Panc1 (cell line): Measurements from ENCODE around the gene TBPL2. TPM values are rescaled to one million over a fixed set of nuclear protein-coding genes. Genes with fewer than 3 reads are reported as not detected.

Experiments
- ATAC-seq: fragments of 200-7000 bp; cut with Tn5 transposase; 2 replicates; pipeline ENCODE4 v1.9.1; 2020; ENCODE audit warnings: mild to moderate bottlenecking, moderate library complexity
- Bru-seq: library from RNA; stranded (reverse); fragments of 400-500 nt; gene quantifications from one replicate; lab custom pipeline; 2021; lab: Mats Ljungman, UMichigan
- BruChase-seq, 2 experiments: library from RNA; stranded (reverse); fragments of 400-500 nt; gene quantifications; one replicate each; lab custom pipeline; 2021; lab: Mats Ljungman, UMichigan
- BruUV-seq: library from RNA; stranded (reverse); fragments of 400-500 nt; replicated peaks from 2 replicates; lab custom pipeline; 2021; lab: Mats Ljungman, UMichigan
- CTCF ChIA-PET: fragments of 300-600 bp; sonication (Branson Sonifier 250); formaldehyde crosslinking; loops from one replicate; lab custom pipeline; 2022; ENCODE audit warnings: antibody characterized with exemption; lab: Charles Lee
- POLR2A ChIA-PET: fragments of 300-600 bp; sonication (Branson Sonifier 250); formaldehyde crosslinking; loops from one replicate; lab custom pipeline; 2022; ENCODE audit warnings: antibody characterized with exemption; lab: Charles Lee
- DNase-seq: peaks from one replicate; pipeline ENCODE4 v3.0.0-alpha.2; 2010; ENCODE audit warnings: low read depth, low spot score
- H3K27ac ChIP-seq: 2 replicates; pipeline ENCODE4 v1.5.1; 2011; ENCODE audit warnings: mild to moderate bottlenecking, low read length, inconsistent platforms
- H3K27me3 ChIP-seq: fragments of 200-500 bp; sonication (Bioruptor generic); 2 replicates; pipeline ENCODE4 v1.6.0; 2014; ENCODE audit warnings: low read length, inconsistent platforms; ENCODE audit not compliant: control insufficient read depth, insufficient read depth
- H3K36me3 ChIP-seq: fragments of 200-500 bp; sonication (Bioruptor generic); 2 replicates; pipeline ENCODE4 v1.5.1; 2014; ENCODE audit warnings: inconsistent platforms, mild to moderate bottlenecking, low read length, moderate library complexity; ENCODE audit not compliant: control insufficient read depth, insufficient read depth
- H3K4me1 ChIP-seq: 2 replicates; pipeline ENCODE4 v1.5.1; 2011; ENCODE audit warnings: inconsistent platforms, mild to moderate bottlenecking, low read length, moderate library complexity; ENCODE audit not compliant: control insufficient read depth, insufficient read depth
- H3K4me3 ChIP-seq, 2 experiments: 2 replicates each; pipeline ENCODE4 v1.5.1; 2011 to 2012; ENCODE audit warnings: low read depth in 2 of 2, low read length in 2 of 2, mild to moderate bottlenecking in 2 of 2, inconsistent platforms in 1 of 2, moderate library complexity in 1 of 2
- H3K9me3 ChIP-seq: fragments of 200-500 bp; sonication (Bioruptor generic); 2 replicates; pipeline ENCODE4 v1.5.1; 2014; ENCODE audit warnings: low read depth, mild to moderate bottlenecking, inconsistent platforms, low read length, moderate library complexity; ENCODE audit not compliant: control insufficient read depth, insufficient read depth
- POLR2AphosphoS5 ChIP-seq: IDR thresholded peaks from 2 replicates; pipeline ENCODE4 v1.6.1; 2012; ENCODE audit warnings: mild to moderate bottlenecking, low read depth, low read length, moderate library complexity
- SIN3A ChIP-seq: IDR thresholded peaks from 2 replicates; pipeline ENCODE4 v1.6.1; 2012; ENCODE audit warnings: low read depth, mild to moderate bottlenecking, low read length, moderate library complexity, borderline replicate concordance; ENCODE audit not compliant: insufficient read depth
- TCF7L2 ChIP-seq: IDR thresholded peaks from 2 replicates; pipeline ENCODE4 v1.6.1; 2011; ENCODE audit warnings: mild to moderate bottlenecking, low read depth, low read length, inconsistent platforms
- in situ Hi-C: cut with HindIII; loops from 2 replicates; pipeline ENCODE4 v1.10.0; 2016; ENCODE audit warnings: low sequenced_read_pairs, low pct_unique_long_range_greater_than_20kb
- intact Hi-C: fragments of 100-400 bp; cut with micrococcal nuclease; formaldehyde crosslinking; loops from one replicate; pipeline ENCODE4 v1.10.0; 2022; ENCODE audit not compliant: unreplicated experiment
- long read RNA-seq: library from polyadenylated mRNA; unstranded; transcript quantifications from one replicate; pipeline ENCODE4 v2.0.0, GENCODE V29; 2021; ENCODE audit not compliant: unreplicated experiment
- polyA plus RNA-seq: library from polyadenylated mRNA; unstranded; fragments of >200 nt; gene quantifications from one replicate; pipeline ENCODE4 v1.2.1, GENCODE V29; 2012; ENCODE audit warnings: missing spikeins; ENCODE audit not compliant: insufficient read length
- total RNA-seq: library from RNA; stranded (reverse); gene quantifications from one replicate; pipeline ENCODE4 v1.2.1, GENCODE V29; 2021; ENCODE audit not compliant: unreplicated experiment
- TF ChIP-seq, protein P1 (sequence below): fragments of 450-650 bp; IDR thresholded peaks from 2 replicates; pipeline ENCODE4 v1.5.1; 2017; ENCODE audit warnings: mild to moderate bottlenecking
- TF ChIP-seq, protein P2 (sequence below), 2 experiments: IDR thresholded peaks; 2 replicates each; pipeline ENCODE4 v1.6.1; 2011 to 2012; ENCODE audit warnings: low read depth in 2 of 2, control low read depth in 1 of 2, low read length in 1 of 2, mild to moderate bottlenecking in 1 of 2, moderate library complexity in 1 of 2; ENCODE audit not compliant: insufficient read depth in 1 of 2

TBPL2 gene
- total RNA-seq (not detected), Bru-seq, nascent RNA (percentile 6 among the genes with signal in this experiment), BruChase-seq, experiment 1, labeled RNA remaining after a 2-hour chase (percentile 6 among the genes with signal in this experiment), BruChase-seq, experiment 2, labeled RNA remaining after a 6-hour chase (percentile 9 among the genes with signal in this experiment)
- polyA plus RNA-seq, result not detected
- long read RNA-seq, result 0 reads

DNA sequence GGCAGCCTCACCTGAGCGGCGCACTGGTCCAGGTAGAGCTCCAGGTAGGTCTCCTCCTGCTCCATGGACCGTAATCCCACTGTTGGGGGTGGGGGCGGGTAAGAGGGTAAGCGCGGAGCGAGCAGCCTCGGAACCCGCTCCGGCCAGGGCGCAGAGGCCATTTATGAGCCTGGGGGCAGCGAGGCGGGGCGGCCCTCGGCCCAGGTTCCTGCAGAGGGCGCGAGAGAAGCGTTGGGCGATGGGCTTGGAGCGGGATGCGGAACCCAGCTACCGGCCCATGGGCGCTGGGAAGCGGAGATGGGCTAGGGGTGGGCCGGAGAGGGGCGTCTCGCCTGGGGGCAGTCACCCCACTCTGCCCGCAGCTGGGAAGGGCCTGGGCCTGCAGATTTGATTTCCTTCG is at the start of gene TBPL2:
Gene TBPL2, minus strand, starts transcription at position 232 of the 400 bp plus-strand sequence. Its CDS starts 167 bp downstream, at position 65.
- in situ Hi-C loops, result no loop called here

DNA sequence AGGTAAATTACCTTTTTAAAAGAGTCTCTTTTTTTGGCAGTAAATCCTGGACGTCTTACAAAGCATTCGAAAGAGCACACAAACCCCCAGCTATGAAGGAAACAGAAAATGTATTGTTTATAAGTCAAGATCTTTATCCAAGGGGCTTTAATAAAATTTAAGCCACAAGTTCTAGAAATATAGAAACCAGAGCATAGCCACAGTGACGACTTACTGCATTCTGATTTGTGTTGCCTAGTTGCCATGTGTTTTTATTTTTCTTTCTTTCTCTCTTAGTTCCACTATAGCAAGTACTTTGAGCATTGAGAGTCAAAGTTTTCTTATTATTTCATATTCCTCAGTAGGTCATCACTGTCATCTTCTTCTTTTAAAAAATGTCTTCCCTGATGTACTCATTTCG is 47.8 kb upstream of the TBPL2 start:
- TF ChIP-seq, protein P1, sequence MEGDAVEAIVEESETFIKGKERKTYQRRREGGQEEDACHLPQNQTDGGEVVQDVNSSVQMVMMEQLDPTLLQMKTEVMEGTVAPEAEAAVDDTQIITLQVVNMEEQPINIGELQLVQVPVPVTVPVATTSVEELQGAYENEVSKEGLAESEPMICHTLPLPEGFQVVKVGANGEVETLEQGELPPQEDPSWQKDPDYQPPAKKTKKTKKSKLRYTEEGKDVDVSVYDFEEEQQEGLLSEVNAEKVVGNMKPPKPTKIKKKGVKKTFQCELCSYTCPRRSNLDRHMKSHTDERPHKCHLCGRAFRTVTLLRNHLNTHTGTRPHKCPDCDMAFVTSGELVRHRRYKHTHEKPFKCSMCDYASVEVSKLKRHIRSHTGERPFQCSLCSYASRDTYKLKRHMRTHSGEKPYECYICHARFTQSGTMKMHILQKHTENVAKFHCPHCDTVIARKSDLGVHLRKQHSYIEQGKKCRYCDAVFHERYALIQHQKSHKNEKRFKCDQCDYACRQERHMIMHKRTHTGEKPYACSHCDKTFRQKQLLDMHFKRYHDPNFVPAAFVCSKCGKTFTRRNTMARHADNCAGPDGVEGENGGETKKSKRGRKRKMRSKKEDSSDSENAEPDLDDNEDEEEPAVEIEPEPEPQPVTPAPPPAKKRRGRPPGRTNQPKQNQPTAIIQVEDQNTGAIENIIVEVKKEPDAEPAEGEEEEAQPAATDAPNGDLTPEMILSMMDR, result no peak
- TF ChIP-seq TCF7L2, result no peak
- TF ChIP-seq SIN3A, result no peak
- no peak for TF ChIP-seq POLR2AphosphoS5
- TF ChIP-seq, protein P2, sequence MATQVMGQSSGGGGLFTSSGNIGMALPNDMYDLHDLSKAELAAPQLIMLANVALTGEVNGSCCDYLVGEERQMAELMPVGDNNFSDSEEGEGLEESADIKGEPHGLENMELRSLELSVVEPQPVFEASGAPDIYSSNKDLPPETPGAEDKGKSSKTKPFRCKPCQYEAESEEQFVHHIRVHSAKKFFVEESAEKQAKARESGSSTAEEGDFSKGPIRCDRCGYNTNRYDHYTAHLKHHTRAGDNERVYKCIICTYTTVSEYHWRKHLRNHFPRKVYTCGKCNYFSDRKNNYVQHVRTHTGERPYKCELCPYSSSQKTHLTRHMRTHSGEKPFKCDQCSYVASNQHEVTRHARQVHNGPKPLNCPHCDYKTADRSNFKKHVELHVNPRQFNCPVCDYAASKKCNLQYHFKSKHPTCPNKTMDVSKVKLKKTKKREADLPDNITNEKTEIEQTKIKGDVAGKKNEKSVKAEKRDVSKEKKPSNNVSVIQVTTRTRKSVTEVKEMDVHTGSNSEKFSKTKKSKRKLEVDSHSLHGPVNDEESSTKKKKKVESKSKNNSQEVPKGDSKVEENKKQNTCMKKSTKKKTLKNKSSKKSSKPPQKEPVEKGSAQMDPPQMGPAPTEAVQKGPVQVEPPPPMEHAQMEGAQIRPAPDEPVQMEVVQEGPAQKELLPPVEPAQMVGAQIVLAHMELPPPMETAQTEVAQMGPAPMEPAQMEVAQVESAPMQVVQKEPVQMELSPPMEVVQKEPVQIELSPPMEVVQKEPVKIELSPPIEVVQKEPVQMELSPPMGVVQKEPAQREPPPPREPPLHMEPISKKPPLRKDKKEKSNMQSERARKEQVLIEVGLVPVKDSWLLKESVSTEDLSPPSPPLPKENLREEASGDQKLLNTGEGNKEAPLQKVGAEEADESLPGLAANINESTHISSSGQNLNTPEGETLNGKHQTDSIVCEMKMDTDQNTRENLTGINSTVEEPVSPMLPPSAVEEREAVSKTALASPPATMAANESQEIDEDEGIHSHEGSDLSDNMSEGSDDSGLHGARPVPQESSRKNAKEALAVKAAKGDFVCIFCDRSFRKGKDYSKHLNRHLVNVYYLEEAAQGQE (IDR thresholded peaks at IDR 0.05; ENCODE audit: insufficient read depth in 1 of 2, low read depth in 2 of 2, low read length in 1 of 2), result no peak
- intact Hi-C loops (no loop called here), in situ Hi-C loops (no loop called here)
- Histone ChIP-seq H3K4me3 (no peak overlapping the region), H3K4me1 (peaks cover 8% of the 10 kb centered on the region), H3K36me3 (no peaks in the 10 kb centered on the region), H3K27me3 (no peaks in the 10 kb centered on the region), H3K27ac (peak overlapping the region; percentile 72), H3K9me3 (no peaks in the 10 kb centered on the region)
- ChIA-PET POLR2A (no interaction called here), CTCF (no interaction called here)
- DNase-seq (no peak), ATAC-seq (no peak)
- no TSS peak for BruUV-seq

More for the DNA sequence above, at the start of gene TBPL2:
- Histone ChIP-seq H3K36me3 (no peaks in the 10 kb centered on the region), H3K4me1 (peaks cover 10% of the 10 kb centered on the region), H3K9me3 (no peaks in the 10 kb centered on the region), H3K27ac (no peak within 1 kb of the TSS; the same call in 1 of the 2 replicates), H3K4me3 (no peak within 1 kb of the TSS), H3K27me3 (no peaks in the 10 kb centered on the region)
- BruUV-seq, result no TSS peak
- CTCF ChIA-PET, result no interaction called here
- POLR2A ChIA-PET, result no interaction called here
- intact Hi-C loops, result no loop called here
- DNase-seq (no peak), ATAC-seq (no peak)
- TF ChIP-seq, protein P2 (IDR thresholded peaks at IDR 0.05; ENCODE audit: insufficient read depth in 1 of 2, low read depth in 2 of 2, low read length in 1 of 2), result no peak
- TF ChIP-seq, protein P1, result no peak
- no peak for TF ChIP-seq TCF7L2
- TF ChIP-seq SIN3A, result no peak
- TF ChIP-seq POLR2AphosphoS5, result no peak
